IgD-negative memory B cell (primary cell): ENCODE measurements around the gene LEPROT. TPM values are rescaled to one million over a fixed set of nuclear protein-coding genes. Genes with fewer than 3 reads are reported as not detected.
A peak's percentile ranks its signal among the peaks of the same experiment; 100 is the strongest.
"Not testable (repeated sequence)": the region's sequence is repeated elsewhere in the genome, so short reads cannot be mapped to it uniquely, and the experiment has no call there.

Source experiments
- H3K27ac Mint-ChIP-seq, 3 donors: one replicate each; pipeline ENCODE4 v1.8.0; 2020 to 2022; ENCODE audit warnings: mild to moderate bottlenecking in 3 of 3, mixed read lengths in 3 of 3, moderate library complexity in 1 of 3
- H3K27me3 Mint-ChIP-seq: one replicate; pipeline ENCODE4 v1.8.0; 2021; ENCODE audit warnings: mixed read lengths
- H3K36me3 Mint-ChIP-seq: one replicate; pipeline ENCODE4 v1.8.0; 2020; ENCODE audit warnings: mild to moderate bottlenecking, mixed read lengths
- H3K4me1 Mint-ChIP-seq, 3 donors: one replicate each; pipeline ENCODE4 v1.8.0; 2020 to 2022; ENCODE audit warnings: mixed read lengths in 3 of 3, mild to moderate bottlenecking in 1 of 3
- H3K4me3 Mint-ChIP-seq, 4 donors: one replicate each; pipeline ENCODE4 v1.8.0; 2020 to 2022; ENCODE audit warnings: mild to moderate bottlenecking in 4 of 4, mixed read lengths in 4 of 4, moderate library complexity in 3 of 4
- H3K9me3 Mint-ChIP-seq, 3 donors: one replicate each; pipeline ENCODE4 v1.8.0; 2020 to 2021; ENCODE audit warnings: mixed read lengths in 3 of 3, mild to moderate bottlenecking in 1 of 3
- polyA plus RNA-seq: library from polyadenylated mRNA; unstranded; fragments of 300-500 nt; fragmentation: Illumina TruSeq; gene quantifications from one replicate; pipeline ENCODE4 v1.2.3, GENCODE V29; 2021

Gene LEPROT
- polyA plus RNA-seq, 1 donor from 2014 or later, result 6.9 TPM

- peaks cover 3% of the 10 kb centered on the region for H3K27me3 Mint-ChIP-seq
- no peaks in the 10 kb centered on the region for H3K4me1 Mint-ChIP-seq
- peaks cover 2% of the 10 kb centered on the region for H3K36me3 Mint-ChIP-seq
- no peak overlapping the region for H3K27ac Mint-ChIP-seq
- no peak overlapping the region for H3K4me3 Mint-ChIP-seq
- peaks cover 0 to under 1% (median 0%) of the 10 kb centered on the region in 3 donors for H3K9me3 Mint-ChIP-seq
Observed at GRCh38 chr1:65441464-65441863, 21.0 kb downstream of the LEPROT start.

- H3K4me3 Mint-ChIP-seq, result no peak overlapping the region
- peaks cover 0 to 2% (median 0%) of the 10 kb centered on the region in 3 donors for H3K9me3 Mint-ChIP-seq
- no peak overlapping the region for H3K27ac Mint-ChIP-seq
- peaks cover 3% of the 10 kb centered on the region for H3K27me3 Mint-ChIP-seq
- no peaks in the 10 kb centered on the region for H3K4me1 Mint-ChIP-seq
- peaks cover 2% of the 10 kb centered on the region for H3K36me3 Mint-ChIP-seq
Observed at GRCh38 chr1:65442442-65442841, 22.0 kb downstream of the LEPROT start.

GRCh38 chr1:65443647-65444046 is 23.2 kb downstream of the LEPROT start:
- peaks cover 0 to 2% (median 0%) of the 10 kb centered on the region in 3 donors for H3K9me3 Mint-ChIP-seq
- H3K4me1 Mint-ChIP-seq, result no peaks in the 10 kb centered on the region
- H3K27me3 Mint-ChIP-seq, result peaks cover 3% of the 10 kb centered on the region
- no peaks in the 10 kb centered on the region for H3K36me3 Mint-ChIP-seq
- no peak overlapping the region for H3K4me3 Mint-ChIP-seq
- no peak overlapping the region for H3K27ac Mint-ChIP-seq

- Mint-ChIP-seq H3K4me3 (no peak overlapping the region), H3K27ac (no peak overlapping the region), H3K4me1 (no peaks in the 10 kb centered on the region), H3K36me3 (no peaks in the 10 kb centered on the region), H3K9me3 (peaks cover 0 to 2% (median 0%) of the 10 kb centered on the region in 3 donors), H3K27me3 (peaks cover 3% of the 10 kb centered on the region)
Observed at GRCh38 chr1:65444128-65444640, 23.7 kb downstream of the LEPROT start.

GRCh38 chr1:65445837-65446236 is 25.4 kb downstream of the LEPROT start:
- Mint-ChIP-seq H3K9me3 (peaks cover 0 to 2% (median 0%) of the 10 kb centered on the region in 3 donors), H3K27me3 (no peaks in the 10 kb centered on the region), H3K4me1 (no peaks in the 10 kb centered on the region), H3K27ac (no peak overlapping the region), H3K36me3 (no peaks in the 10 kb centered on the region), H3K4me3 (no peak overlapping the region)

- H3K27ac Mint-ChIP-seq, result no peak overlapping the region
- peaks cover 0 to 2% (median 0%) of the 10 kb centered on the region in 3 donors for H3K9me3 Mint-ChIP-seq
- no peak overlapping the region for H3K4me3 Mint-ChIP-seq
- peaks cover 2% of the 10 kb centered on the region for H3K27me3 Mint-ChIP-seq
- H3K4me1 Mint-ChIP-seq, result no peaks in the 10 kb centered on the region
- no peaks in the 10 kb centered on the region for H3K36me3 Mint-ChIP-seq
Observed at GRCh38 chr1:65449214-65449823, 28.9 kb downstream of the LEPROT start.

- not testable (repeated sequence) for H3K4me1 Mint-ChIP-seq, H3K27ac Mint-ChIP-seq, H3K9me3 Mint-ChIP-seq, H3K4me3 Mint-ChIP-seq, H3K36me3 Mint-ChIP-seq, H3K27me3 Mint-ChIP-seq
Observed at GRCh38 chr1:65455678-65456077, 35.2 kb downstream of the LEPROT start.

GRCh38 chr1:65456481-65456880 is 36.0 kb downstream of the LEPROT start:
- H3K27ac Mint-ChIP-seq, result no peak overlapping the region
- H3K36me3 Mint-ChIP-seq, result peaks cover 2% of the 10 kb centered on the region
- H3K27me3 Mint-ChIP-seq, result peaks cover 4% of the 10 kb centered on the region
- peaks cover 4 to 6% (median 6%) of the 10 kb centered on the region in 3 donors for H3K9me3 Mint-ChIP-seq
- no peak overlapping the region for H3K4me3 Mint-ChIP-seq
- H3K4me1 Mint-ChIP-seq, result peaks cover 0 to 5% (median 3%) of the 10 kb centered on the region in 3 donors

- Mint-ChIP-seq H3K4me1 (peaks cover 0 to 5% (median 3%) of the 10 kb centered on the region in 3 donors), H3K36me3 (peaks cover 2% of the 10 kb centered on the region), H3K9me3 (peaks cover 6% of the 10 kb centered on the region in 3 donors), H3K4me3 (no peak overlapping the region), H3K27ac (no peak overlapping the region), H3K27me3 (peaks cover 4% of the 10 kb centered on the region)
Observed at GRCh38 chr1:65457868-65458267, 37.4 kb downstream of the LEPROT start.

- peaks cover 6 to 12% (median 6%) of the 10 kb centered on the region in 3 donors for H3K9me3 Mint-ChIP-seq
- no peak overlapping the region for H3K4me3 Mint-ChIP-seq
- H3K4me1 Mint-ChIP-seq, result peaks cover 0 to 5% (median 3%) of the 10 kb centered on the region in 3 donors
- H3K27ac Mint-ChIP-seq, result peak overlapping the region in 1 of 3 donors; percentile 16
- peaks cover 2% of the 10 kb centered on the region for H3K36me3 Mint-ChIP-seq
- peaks cover 2% of the 10 kb centered on the region for H3K27me3 Mint-ChIP-seq
Observed at GRCh38 chr1:65458730-65459396, 38.4 kb downstream of the LEPROT start.

GRCh38 chr1:65459397-65459768 is 38.9 kb downstream of the LEPROT start:
- Mint-ChIP-seq H3K27me3 (peaks cover 2% of the 10 kb centered on the region), H3K27ac (no peak overlapping the region), H3K4me1 (peaks cover 0 to 5% (median 3%) of the 10 kb centered on the region in 3 donors), H3K36me3 (peaks cover 2% of the 10 kb centered on the region), H3K4me3 (peak overlapping the region in 1 of 4 donors; percentile 40), H3K9me3 (peaks cover 6 to 12% (median 6%) of the 10 kb centered on the region in 3 donors)

- H3K4me3 Mint-ChIP-seq, H3K27me3 Mint-ChIP-seq, H3K27ac Mint-ChIP-seq, H3K36me3 Mint-ChIP-seq, H3K4me1 Mint-ChIP-seq, H3K9me3 Mint-ChIP-seq: not testable (repeated sequence)
Observed at GRCh38 chr1:65465837-65466236, 45.4 kb downstream of the LEPROT start.

- H3K9me3 Mint-ChIP-seq, result peaks cover 0 to 5% (median 0%) of the 10 kb centered on the region in 3 donors
- H3K36me3 Mint-ChIP-seq, result no peaks in the 10 kb centered on the region
- no peaks in the 10 kb centered on the region for H3K4me1 Mint-ChIP-seq
- no peaks in the 10 kb centered on the region for H3K27me3 Mint-ChIP-seq
- no peak overlapping the region for H3K4me3 Mint-ChIP-seq
- H3K27ac Mint-ChIP-seq, result no peak overlapping the region
Observed at GRCh38 chr1:65467536-65467935, 47.1 kb downstream of the LEPROT start.

GRCh38 chr1:65469126-65469888 is 48.8 kb downstream of the LEPROT start:
- Mint-ChIP-seq H3K27me3 (no peaks in the 10 kb centered on the region), H3K9me3 (no peaks in the 10 kb centered on the region), H3K4me1 (no peaks in the 10 kb centered on the region), H3K4me3 (no peak overlapping the region), H3K36me3 (no peaks in the 10 kb centered on the region), H3K27ac (no peak overlapping the region)

- H3K9me3 Mint-ChIP-seq, result no peaks in the 10 kb centered on the region
- no peaks in the 10 kb centered on the region for H3K4me1 Mint-ChIP-seq
- H3K4me3 Mint-ChIP-seq, result no peak overlapping the region
- no peaks in the 10 kb centered on the region for H3K27me3 Mint-ChIP-seq
- no peak overlapping the region for H3K27ac Mint-ChIP-seq
- no peaks in the 10 kb centered on the region for H3K36me3 Mint-ChIP-seq
Observed at GRCh38 chr1:65469889-65470340, 49.4 kb downstream of the LEPROT start.
